Vagina (tissue), 2 donors: ENCODE data around the gene PARN.

Experiments
- CTCF ChIP-seq, 3 experiments: fragments of 450-650 bp in 2 of 3; fragments of 200-600 bp in 1 of 3; sonication (generic) in 1 of 3; IDR thresholded peaks; one replicate each; pipeline ENCODE4 v1.5.1; 2017 to 2019; ENCODE audit warnings: antibody characterized with exemption in 3 of 3, mild to moderate bottlenecking in 2 of 3, moderate library complexity in 2 of 3
- POLR2A ChIP-seq, 2 donors: fragments of 450-650 bp; IDR thresholded peaks; one replicate each; pipeline ENCODE4 v1.6.1; 2017; ENCODE audit warnings: antibody characterized with exemption in 2 of 2, mild to moderate bottlenecking in 2 of 2, moderate library complexity in 2 of 2
- POLR2AphosphoS5 ChIP-seq, 2 donors: sonication (generic); formaldehyde crosslinking; IDR thresholded peaks; one replicate each; pipeline ENCODE4 v1.9.0; 2017; ENCODE audit warnings: antibody characterized with exemption in 2 of 2, mild to moderate bottlenecking in 2 of 2, low read depth in 1 of 2; ENCODE audit not compliant: insufficient read depth in 1 of 2

- TF ChIP-seq POLR2A (IDR thresholded peaks at IDR 0.05) (no peak), CTCF (IDR thresholded peaks at IDR 0.05) (no peak), POLR2AphosphoS5 (IDR thresholded peaks at IDR 0.05; ENCODE audit: insufficient read depth in 1 of 2, low read depth in 1 of 2) (no peak)
These were observed 60.8 kb downstream of the PARN start for GRCh38 chr16:14569213-14569612.
